ENCODE measurements around the gene RPL38.

- TF ChIP-seq CTCF (IDR thresholded peaks at IDR 0.05; ENCODE audit: insufficient read depth, low read length, poor library complexity, severe bottlenecking) (no peak), EZH2phosphoT487 (conservative IDR thresholded peaks at IDR 0.05; ENCODE audit: low read length) (no peak)
These were observed 42.6 kb upstream of the RPL38 start for GRCh38 chr17:74160656-74161502.

Measured in SU-DHL-6 (cell line).